Central memory CD4-positive, alpha-beta T cell (primary cell): ENCODE measurements around the gene ARL13B.
"Not testable (repeated sequence)": the region's sequence is repeated elsewhere in the genome, so short reads cannot be mapped to it uniquely, and the experiment has no call there.

ENCODE experiments used
- DNase-seq: peaks from one replicate; pipeline ENCODE4 v3.0.0; 2022

The ARL13B gene

GRCh38 chr3:94063496-94064119 lies 83.7 kb downstream of the ARL13B start:
- no peak for DNase-seq

- DNase-seq: no peak
These were observed 84.4 kb downstream of the ARL13B start for GRCh38 chr3:94064243-94064860.

- DNase-seq: no peak
These were observed 85.2 kb downstream of the ARL13B start for GRCh38 chr3:94065122-94065521.

- no peak for DNase-seq
These were observed 86.0 kb downstream of the ARL13B start for GRCh38 chr3:94065819-94066480.

- DNase-seq: no peak
These were observed 86.8 kb downstream of the ARL13B start for GRCh38 chr3:94066506-94067500.

- peak; percentile 15 for DNase-seq
These were observed 89.3 kb downstream of the ARL13B start for GRCh38 chr3:94069194-94069813.

- DNase-seq: no peak
These were observed 90.5 kb downstream of the ARL13B start for GRCh38 chr3:94070341-94070911.

- DNase-seq: no peak
These were observed 91.8 kb downstream of the ARL13B start for GRCh38 chr3:94071713-94072284.

GRCh38 chr3:94076055-94076454 lies 96.1 kb downstream of the ARL13B start:
- DNase-seq: no peak

- DNase-seq: not testable (repeated sequence)
These were observed 100.6 kb downstream of the ARL13B start for GRCh38 chr3:94080552-94080951.

- no peak for DNase-seq
These were observed 101.9 kb downstream of the ARL13B start for GRCh38 chr3:94081884-94082283.

GRCh38 chr3:94082391-94082937 lies 102.5 kb downstream of the ARL13B start:
- no peak for DNase-seq

GRCh38 chr3:94083261-94083660 lies 103.3 kb downstream of the ARL13B start:
- no peak for DNase-seq

GRCh38 chr3:94089126-94089525 lies 109.2 kb downstream of the ARL13B start:
- DNase-seq: no peak

GRCh38 chr3:94092086-94092485 lies 112.1 kb downstream of the ARL13B start:
- no peak for DNase-seq

GRCh38 chr3:94093151-94093550 lies 113.2 kb downstream of the ARL13B start:
- no peak for DNase-seq

GRCh38 chr3:94095111-94095510 lies 115.2 kb downstream of the ARL13B start:
- no peak for DNase-seq

GRCh38 chr3:94098452-94098851 lies 118.5 kb downstream of the ARL13B start:
- no peak for DNase-seq

- DNase-seq: no peak
These were observed 119.4 kb downstream of the ARL13B start for GRCh38 chr3:94099311-94099710.

- no peak for DNase-seq
These were observed 121.9 kb downstream of the ARL13B start for GRCh38 chr3:94101860-94102259.
